Measurements from ENCODE around the gene COLGALT1.

GRCh38 chr19:17530586-17530985, 24.9 kb upstream of the COLGALT1 start:
- TF ChIP-seq CTCF (conservative IDR thresholded peaks at IDR 0.05; ENCODE audit: low read depth in 2 of 2) (no peak), EZH2 (IDR thresholded peaks at IDR 0.05; ENCODE audit: low read depth, unreplicated experiment) (no peak), REST (IDR thresholded peaks at IDR 0.05; ENCODE audit: unreplicated experiment) (no peak), CREB1 (CRISPR knock-in tag; IDR thresholded peaks at IDR 0.05; ENCODE audit: low read depth) (no peak), NANOG (IDR thresholded peaks at IDR 0.05; ENCODE audit: borderline replicate concordance) (no peak), POLR2AphosphoS5 (IDR thresholded peaks at IDR 0.05; ENCODE audit: low read depth) (no peak)
